Left ventricle myocardium inferior (tissue), 1 donor: ENCODE measurements around the gene NKTR. TPM values are rescaled to one million over a fixed set of nuclear protein-coding genes. Genes with fewer than 3 reads are reported as not detected.
"Not testable (repeated sequence)": the region's sequence is repeated elsewhere in the genome, so short reads cannot be mapped to it uniquely, and the experiment has no call there.

ENCODE experiments used
- DNase-seq: peaks from one replicate; pipeline ENCODE4 v3.0.0-alpha.2; 2020
- H3K27ac ChIP-seq: fragments of 200-600 bp; replicated peaks from 2 replicates; pipeline ENCODE4 v1.8.0; 2021
- H3K27me3 ChIP-seq: fragments of 200-600 bp; 2 replicates; pipeline ENCODE4 v1.8.0; 2021; ENCODE audit warnings: low read depth
- H3K36me3 ChIP-seq: fragments of 200-600 bp; 2 replicates; pipeline ENCODE4 v1.8.0; 2021
- H3K4me1 ChIP-seq: fragments of 200-600 bp; 2 replicates; pipeline ENCODE4 v1.8.0; 2021
- H3K4me3 ChIP-seq: fragments of 200-600 bp; 2 replicates; pipeline ENCODE4 v1.8.0; 2021; ENCODE audit warnings: mild to moderate bottlenecking, moderate library complexity
- H3K9me3 ChIP-seq: fragments of 200-600 bp; replicated peaks from 2 replicates; pipeline ENCODE4 v1.8.0; 2021
- CTCF ChIP-seq: fragments of 200-600 bp; IDR thresholded peaks from 2 replicates; pipeline ENCODE4 v1.8.0; 2021; ENCODE audit warnings: antibody characterized with exemption, mild to moderate bottlenecking, borderline replicate concordance
- intact Hi-C: fragments of 100-400 bp; cut with micrococcal nuclease; formaldehyde crosslinking; loops from one replicate; pipeline ENCODE4 v1.11.0; 2022
- total RNA-seq: library from RNA; stranded (reverse); fragmentation: NEBNext Ultra II Directional; extraction: Animal tissue kit (Norgen Biotek cat#: 25700); gene quantifications from one replicate; pipeline ENCODE4 v1.2.1, GENCODE V29; 2021
- donor health status: DM: no; HTN: yes; CAD: no; lungs with severe emphysema.

NKTR gene
- total RNA-seq, 1 donor from 2014 or later, result 20.0 TPM

GRCh38 chr3:42562047-42562907 lies 38.2 kb upstream of the NKTR start:
- Histone ChIP-seq H3K36me3 (peaks cover 94% of the 10 kb centered on the region), H3K4me3 (no peak overlapping the region), H3K9me3 (no peaks in the 10 kb centered on the region), H3K4me1 (no peaks in the 10 kb centered on the region), H3K27ac (no peak overlapping the region), H3K27me3 (no peaks in the 10 kb centered on the region)
- intact Hi-C loops, result no loop called here
- TF ChIP-seq CTCF, result no peak
- DNase-seq, result no peak

- no peak overlapping the region for H3K4me3 ChIP-seq
- peaks cover 11% of the 10 kb centered on the region for H3K9me3 ChIP-seq
- peaks cover 10% of the 10 kb centered on the region for H3K4me1 ChIP-seq
- H3K27me3 ChIP-seq, result no peaks in the 10 kb centered on the region
- TF ChIP-seq CTCF, result no peak
- H3K36me3 ChIP-seq, result peaks cover 55% of the 10 kb centered on the region
- intact Hi-C loops, result no loop called here
- no peak overlapping the region for H3K27ac ChIP-seq
- DNase-seq, result no peak
Observed at GRCh38 chr3:42569593-42570142, 30.8 kb upstream of the NKTR start.

GRCh38 chr3:42572278-42572677 lies 28.2 kb upstream of the NKTR start:
- H3K36me3 ChIP-seq, result peaks cover 36% of the 10 kb centered on the region
- H3K27me3 ChIP-seq, result no peaks in the 10 kb centered on the region
- H3K27ac ChIP-seq, result no peak overlapping the region
- H3K9me3 ChIP-seq, result peaks cover 22% of the 10 kb centered on the region
- H3K4me3 ChIP-seq, result no peak overlapping the region
- intact Hi-C loops, result no loop called here
- DNase-seq, result no peak
- peak; percentile 55 for TF ChIP-seq CTCF
- peaks cover 10% of the 10 kb centered on the region for H3K4me1 ChIP-seq

- no peak for TF ChIP-seq CTCF
- peaks cover 22% of the 10 kb centered on the region for H3K9me3 ChIP-seq
- H3K27me3 ChIP-seq, result no peaks in the 10 kb centered on the region
- H3K4me3 ChIP-seq, result no peak overlapping the region
- H3K36me3 ChIP-seq, result peaks cover 24% of the 10 kb centered on the region
- DNase-seq, result no peak
- peaks cover 5% of the 10 kb centered on the region for H3K4me1 ChIP-seq
- H3K27ac ChIP-seq, result no peak overlapping the region
- intact Hi-C loops, result no loop called here
Observed at GRCh38 chr3:42575137-42575741, 25.2 kb upstream of the NKTR start.

- intact Hi-C loops, result no loop called here
- H3K4me1 ChIP-seq, result peaks cover 32% of the 10 kb centered on the region
- H3K36me3 ChIP-seq, result peaks cover 22% of the 10 kb centered on the region
- H3K9me3 ChIP-seq, result peaks cover 22% of the 10 kb centered on the region
- no peak for DNase-seq
- TF ChIP-seq CTCF, result no peak
- H3K4me3 ChIP-seq, result no peak overlapping the region
- H3K27ac ChIP-seq, result no peak overlapping the region
- H3K27me3 ChIP-seq, result no peaks in the 10 kb centered on the region
Observed at GRCh38 chr3:42578054-42578453, 22.4 kb upstream of the NKTR start.

- DNase-seq, H3K4me3 ChIP-seq, intact Hi-C loops: not testable (repeated sequence)
Observed at GRCh38 chr3:42579346-42579745, 21.1 kb upstream of the NKTR start.

More at GRCh38 chr3:42579346-42579745, 21.1 kb upstream of the NKTR start:
- H3K27me3 ChIP-seq, H3K36me3 ChIP-seq, H3K27ac ChIP-seq: not testable (repeated sequence)
- peaks cover 32% of the 10 kb centered on the region for H3K4me1 ChIP-seq
- H3K9me3 ChIP-seq, result peaks cover 12% of the 10 kb centered on the region
